ENCODE measurements around the gene CNDP2. TPM values are rescaled to one million over a fixed set of nuclear protein-coding genes. Genes with fewer than 3 reads are reported as not detected.
A peak's percentile ranks its signal among the peaks of the same experiment; 100 is the strongest.

Gene CNDP2
- total RNA-seq, 1 donor from 2014 or later: 198 TPM

GRCh38 chr18:74456349-74457042 lies 39.7 kb upstream of the CNDP2 start:
- Mint-ChIP-seq H3K4me3 (peak overlapping the region; percentile 51), H3K27ac (no peak overlapping the region), H3K4me1 (peaks cover 4% of the 10 kb centered on the region), H3K9me3 (no peaks in the 10 kb centered on the region), H3K27me3 (ENCODE audit: low read depth) (peaks cover 89% of the 10 kb centered on the region), H3K36me3 (no peaks in the 10 kb centered on the region)
- no peak for TF ChIP-seq CTCF (IDR thresholded peaks at IDR 0.05; ENCODE audit: unreplicated experiment)
- DNase-seq (ENCODE audit: low spot score in 2 of 2, unreplicated experiment in 2 of 2): no peak

DNA sequence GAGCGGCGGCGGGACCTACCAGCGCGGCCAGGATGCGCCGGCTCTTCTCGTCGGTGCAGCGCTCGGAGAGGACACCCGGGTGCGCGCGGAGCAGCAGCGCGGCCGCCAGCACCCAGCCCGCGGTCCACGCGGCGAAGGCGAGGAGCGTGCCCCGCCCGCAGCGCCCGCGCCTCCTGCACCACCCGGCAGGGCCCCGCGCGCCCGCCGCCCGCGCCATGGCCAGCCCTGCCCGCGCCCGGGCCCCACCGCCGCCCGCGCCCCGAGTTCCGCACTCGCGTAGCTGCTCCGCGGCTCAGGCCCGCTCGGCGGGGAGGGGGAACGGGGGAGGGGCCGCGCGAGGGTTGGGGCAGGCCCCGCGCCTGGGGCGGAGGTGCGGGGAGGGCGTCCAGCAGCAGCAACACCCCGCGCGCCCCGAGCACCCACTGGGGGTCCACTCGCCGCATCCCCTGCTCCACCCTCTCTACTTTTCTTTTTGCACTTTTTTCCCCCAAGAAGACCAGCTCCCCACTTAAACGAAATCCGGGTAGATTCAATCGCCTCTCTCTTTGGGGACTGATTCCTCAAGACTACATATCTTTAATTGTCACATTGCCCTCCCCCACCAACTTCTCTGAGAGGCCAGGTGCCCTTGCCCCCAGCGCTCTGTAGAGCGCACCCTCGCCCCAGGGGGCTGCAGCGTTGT lies 39.0 kb upstream of the CNDP2 start, which contains the start of gene DIPK1C:
DIPK1C (minus strand) TSS at position 266 of the 682 bp plus-strand sequence; CDS start at position 217, 49 bp downstream.
- TF ChIP-seq CTCF (IDR thresholded peaks at IDR 0.05; ENCODE audit: unreplicated experiment): no peak
- Mint-ChIP-seq H3K27me3 (ENCODE audit: low read depth) (peaks cover 90% of the 10 kb centered on the region), H3K4me3 (peak within 1 kb of the TSS; percentile 67)

DNA sequence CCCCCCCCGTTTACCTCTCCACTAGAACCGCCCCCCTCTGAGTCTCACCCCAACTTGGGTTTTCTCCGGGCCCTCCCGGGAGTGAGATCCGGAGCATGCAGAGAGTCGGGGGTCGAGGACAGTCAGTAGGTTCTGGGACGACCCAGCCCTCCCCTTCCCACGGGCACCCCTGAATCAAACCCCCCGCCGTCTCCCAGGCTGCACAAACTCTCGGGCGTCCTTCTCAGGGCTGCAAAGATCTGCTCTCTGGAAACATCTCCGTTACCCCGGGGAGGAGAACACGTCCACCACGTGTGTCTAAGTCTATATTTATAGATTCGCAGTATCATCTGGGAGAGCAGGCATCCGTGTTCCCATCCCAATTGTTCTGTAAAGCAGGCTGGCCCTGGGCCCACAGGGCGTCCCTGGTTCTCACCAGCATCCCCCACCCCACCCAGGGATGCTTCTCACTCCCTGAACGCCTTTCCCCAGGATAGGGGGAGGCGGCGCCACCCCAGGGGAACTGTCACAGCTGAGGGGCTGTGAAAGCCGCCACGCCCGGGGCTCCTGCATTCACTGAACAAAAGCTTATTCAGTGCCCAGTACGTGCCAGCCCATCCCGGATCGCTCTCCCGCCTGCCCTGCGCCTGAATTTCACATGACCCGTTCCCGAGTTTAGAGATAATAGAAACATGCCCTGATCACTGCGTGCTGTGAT lies 38.3 kb upstream of the CNDP2 start:
- Mint-ChIP-seq H3K27me3 (ENCODE audit: low read depth) (peaks cover 95% of the 10 kb centered on the region), H3K27ac (no peak overlapping the region), H3K9me3 (no peaks in the 10 kb centered on the region), H3K4me3 (peak overlapping the region; percentile 67), H3K36me3 (no peaks in the 10 kb centered on the region), H3K4me1 (peaks cover 4% of the 10 kb centered on the region)
- peak in 1 of 2 experiments; percentile 31 for DNase-seq (ENCODE audit: low spot score in 2 of 2, unreplicated experiment in 2 of 2)
- no peak for TF ChIP-seq CTCF (IDR thresholded peaks at IDR 0.05; ENCODE audit: unreplicated experiment)

More for the DNA sequence above, 39.0 kb upstream of the CNDP2 start, which contains the start of gene DIPK1C:
- Mint-ChIP-seq H3K4me1 (peaks cover 4% of the 10 kb centered on the region), H3K9me3 (no peaks in the 10 kb centered on the region), H3K36me3 (no peaks in the 10 kb centered on the region), H3K27ac (no peak within 1 kb of the TSS)
- peak in 1 of 2 experiments; percentile 48 for DNase-seq (ENCODE audit: low spot score in 2 of 2, unreplicated experiment in 2 of 2)

DNA sequence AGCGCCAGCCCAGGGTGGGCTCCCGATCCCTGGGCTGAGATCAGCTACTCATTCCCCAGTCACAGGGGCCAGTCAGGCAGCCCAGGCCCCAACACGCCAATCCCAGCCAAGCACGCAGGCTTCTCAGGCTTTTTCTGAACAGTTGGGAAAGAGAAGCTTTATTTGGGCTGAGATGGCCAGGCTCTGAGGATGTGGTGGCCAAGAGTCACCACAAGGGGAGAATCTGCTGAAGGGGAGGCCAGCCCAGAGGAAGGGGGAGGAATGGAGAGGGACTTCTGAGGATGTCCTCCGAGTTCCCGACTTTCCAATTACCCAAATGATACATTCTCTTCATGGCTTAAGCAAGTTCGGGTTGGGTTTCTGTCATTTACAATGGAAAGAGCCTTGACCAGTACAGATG lies 36.3 kb upstream of the CNDP2 start:
- DNase-seq (ENCODE audit: low spot score in 2 of 2, unreplicated experiment in 2 of 2): no peak
- Mint-ChIP-seq H3K36me3 (no peaks in the 10 kb centered on the region), H3K9me3 (no peaks in the 10 kb centered on the region), H3K27me3 (ENCODE audit: low read depth) (peaks cover 90% of the 10 kb centered on the region), H3K4me3 (no peak overlapping the region), H3K27ac (no peak overlapping the region), H3K4me1 (peaks cover 4% of the 10 kb centered on the region)
- peak; percentile 40 for TF ChIP-seq CTCF (IDR thresholded peaks at IDR 0.05; ENCODE audit: unreplicated experiment)

DNA sequence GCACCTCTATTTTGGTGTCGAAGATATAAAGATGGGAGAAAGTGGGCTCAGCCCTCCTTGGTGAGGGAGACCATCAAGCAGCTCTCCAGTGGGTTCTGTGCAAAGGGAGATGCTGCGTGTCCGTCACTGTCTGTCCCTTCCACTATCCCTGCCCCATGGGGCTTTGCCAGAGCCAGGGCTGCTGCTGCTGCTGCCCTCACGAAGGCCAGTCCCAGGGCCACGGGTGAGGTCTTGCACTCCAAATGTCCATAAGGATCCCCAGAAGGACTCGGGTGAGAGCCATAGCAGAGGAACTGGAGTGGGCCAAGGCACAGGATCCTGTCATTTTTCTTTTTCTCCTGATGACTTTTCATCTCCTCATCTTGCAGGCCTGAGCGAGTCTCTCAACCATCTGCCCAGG lies 35.3 kb upstream of the CNDP2 start:
- peak in 1 of 2 experiments; percentile 21 for DNase-seq (ENCODE audit: low spot score in 2 of 2, unreplicated experiment in 2 of 2)
- H3K9me3 Mint-ChIP-seq: no peaks in the 10 kb centered on the region
- no peak for TF ChIP-seq CTCF (IDR thresholded peaks at IDR 0.05; ENCODE audit: unreplicated experiment)
- H3K36me3 Mint-ChIP-seq: no peaks in the 10 kb centered on the region
- H3K27ac Mint-ChIP-seq: no peak overlapping the region
- peaks cover 4% of the 10 kb centered on the region for H3K4me1 Mint-ChIP-seq
- no peak overlapping the region for H3K4me3 Mint-ChIP-seq
- H3K27me3 Mint-ChIP-seq (ENCODE audit: low read depth): peaks cover 85% of the 10 kb centered on the region

All from mesothelial cell of epicardium (in vitro differentiated cells).